H1 (cell line): ENCODE results near the gene LGR4. TPM values are rescaled to one million over a fixed set of nuclear protein-coding genes. Genes with fewer than 3 reads are reported as not detected.

Experiments used
- E2F6 ChIP-seq: IDR thresholded peaks from 2 replicates; pipeline ENCODE4 v1.6.1; 2012; ENCODE audit warnings: inconsistent platforms
- GABPA ChIP-seq: IDR thresholded peaks from 2 replicates; pipeline ENCODE4 v1.6.1; 2011; ENCODE audit warnings: mild to moderate bottlenecking, low read length, moderate library complexity, borderline replicate concordance; ENCODE audit not compliant: insufficient read depth
- RBBP5 ChIP-seq: IDR thresholded peaks from 2 replicates; pipeline ENCODE4 v1.7.1; 2012; ENCODE audit warnings: low read depth, mild to moderate bottlenecking, inconsistent platforms, low read length, moderate library complexity, borderline replicate concordance
- SIRT6 ChIP-seq: IDR thresholded peaks from one replicate; pipeline ENCODE4 v1.7.1; 2012; ENCODE audit warnings: low read length, inconsistent platforms
- polyA plus RNA-seq, 7 experiments: library from polyadenylated mRNA; depleted of rRNA in 3 of 7; stranded (reverse) in 5 of 7; unstranded in 2 of 7; fragments of >200 nt in 5 of 7; fragments of 200-250 nt in 2 of 7; gene quantifications; 1 replicate in 5 of 7; 2 replicates in 1 of 7; 4 replicates in 1 of 7; pipeline versions ENCODE4 v1.2.1 to v1.2.3, GENCODE V29; 2011 to 2013; ENCODE audit warnings: missing spikeins in 2 of 7, mixed read lengths in 2 of 7
- total RNA-seq: library from RNA; stranded (reverse); fragmentation: NEBNext Ultra II Directional; extraction: Animal tissue kit (Norgen Biotek cat#: 25700); gene quantifications from 2 replicates; pipeline ENCODE4 v1.2.1, GENCODE V29; 2021

LGR4 gene
- total and polyA plus RNA-seq, 2 of the 8 experiments (the other 6 are each of a cell fraction or from before 2014, with no cell fraction given), result 26.6 to 61.7 TPM

GRCh38 chr11:27464289-27464696, 8.3 kb downstream of the LGR4 start (continued):
- no peak for TF ChIP-seq SIRT6
- no peak for TF ChIP-seq RBBP5
- no peak for TF ChIP-seq GABPA
- no peak for TF ChIP-seq E2F6
